GF-D8 (cell line): ENCODE data around the gene SPAG6.
"Not testable (repeated sequence)": the region's sequence is repeated elsewhere in the genome, so short reads cannot be mapped to it uniquely, and the experiment has no call there.

Source experiments
- DNase-seq: peaks from one replicate; lab custom pipeline; 2025; lab: John Stamatoyannopoulos, UW

SPAG6 gene

GRCh38 chr10:22372298-22372697, 27.0 kb downstream of the SPAG6 start:
- no peak for DNase-seq

GRCh38 chr10:22372917-22373316, 27.6 kb downstream of the SPAG6 start:
- DNase-seq = no peak

- DNase-seq = no peak
These were observed 29.3 kb downstream of the SPAG6 start for GRCh38 chr10:22374489-22375126.

- no peak for DNase-seq
These were observed 33.8 kb downstream of the SPAG6 start for GRCh38 chr10:22379059-22379458.

GRCh38 chr10:22381262-22381661, 36.0 kb downstream of the SPAG6 start:
- DNase-seq = no peak

GRCh38 chr10:22386503-22386902, 41.2 kb downstream of the SPAG6 start:
- no peak for DNase-seq

- no peak for DNase-seq
These were observed 44.7 kb downstream of the SPAG6 start for GRCh38 chr10:22389856-22390589.

- no peak for DNase-seq
These were observed 46.3 kb downstream of the SPAG6 start for GRCh38 chr10:22391600-22391999.

GRCh38 chr10:22396195-22396594, 50.9 kb downstream of the SPAG6 start:
- DNase-seq = not testable (repeated sequence)

- DNase-seq = not testable (repeated sequence)
These were observed 61.6 kb downstream of the SPAG6 start for GRCh38 chr10:22406916-22407315.

GRCh38 chr10:22410394-22410793, 65.1 kb downstream of the SPAG6 start:
- DNase-seq = no peak

- DNase-seq = no peak
These were observed 65.5 kb downstream of the SPAG6 start for GRCh38 chr10:22410846-22411245.

GRCh38 chr10:22414146-22414545, 68.8 kb downstream of the SPAG6 start:
- no peak for DNase-seq

GRCh38 chr10:22415072-22415471, 69.8 kb downstream of the SPAG6 start:
- DNase-seq = no peak

- no peak for DNase-seq
These were observed 72.5 kb downstream of the SPAG6 start for GRCh38 chr10:22417736-22418268.

GRCh38 chr10:22420787-22421517, 75.7 kb downstream of the SPAG6 start:
- DNase-seq = no peak

- DNase-seq = no peak
These were observed 81.4 kb downstream of the SPAG6 start for GRCh38 chr10:22426653-22427052.

- DNase-seq = no peak
These were observed 81.8 kb downstream of the SPAG6 start for GRCh38 chr10:22427101-22427500.

GRCh38 chr10:22427890-22428571, 82.7 kb downstream of the SPAG6 start:
- DNase-seq = no peak

GRCh38 chr10:22429146-22429545, 83.8 kb downstream of the SPAG6 start:
- no peak for DNase-seq

- no peak for DNase-seq
These were observed 84.7 kb downstream of the SPAG6 start for GRCh38 chr10:22429981-22430421.

GRCh38 chr10:22433875-22434274, 88.6 kb downstream of the SPAG6 start:
- no peak for DNase-seq
